Vagina (tissue), 2 donors: ENCODE data around the gene OGDH.

ENCODE experiments used
- POLR2AphosphoS5 ChIP-seq, 2 donors: sonication (generic); formaldehyde crosslinking; IDR thresholded peaks; one replicate each; pipeline ENCODE4 v1.9.0; 2017; ENCODE audit warnings: antibody characterized with exemption in 2 of 2, mild to moderate bottlenecking in 2 of 2, low read depth in 1 of 2; ENCODE audit not compliant: insufficient read depth in 1 of 2
- TF ChIP-seq, protein P1 (sequence below), 3 experiments: fragments of 450-650 bp in 2 of 3; fragments of 200-600 bp in 1 of 3; sonication (generic) in 1 of 3; IDR thresholded peaks; one replicate each; pipeline ENCODE4 v1.5.1; 2017 to 2019; ENCODE audit warnings: antibody characterized with exemption in 3 of 3, mild to moderate bottlenecking in 2 of 3, moderate library complexity in 2 of 3

DNA sequence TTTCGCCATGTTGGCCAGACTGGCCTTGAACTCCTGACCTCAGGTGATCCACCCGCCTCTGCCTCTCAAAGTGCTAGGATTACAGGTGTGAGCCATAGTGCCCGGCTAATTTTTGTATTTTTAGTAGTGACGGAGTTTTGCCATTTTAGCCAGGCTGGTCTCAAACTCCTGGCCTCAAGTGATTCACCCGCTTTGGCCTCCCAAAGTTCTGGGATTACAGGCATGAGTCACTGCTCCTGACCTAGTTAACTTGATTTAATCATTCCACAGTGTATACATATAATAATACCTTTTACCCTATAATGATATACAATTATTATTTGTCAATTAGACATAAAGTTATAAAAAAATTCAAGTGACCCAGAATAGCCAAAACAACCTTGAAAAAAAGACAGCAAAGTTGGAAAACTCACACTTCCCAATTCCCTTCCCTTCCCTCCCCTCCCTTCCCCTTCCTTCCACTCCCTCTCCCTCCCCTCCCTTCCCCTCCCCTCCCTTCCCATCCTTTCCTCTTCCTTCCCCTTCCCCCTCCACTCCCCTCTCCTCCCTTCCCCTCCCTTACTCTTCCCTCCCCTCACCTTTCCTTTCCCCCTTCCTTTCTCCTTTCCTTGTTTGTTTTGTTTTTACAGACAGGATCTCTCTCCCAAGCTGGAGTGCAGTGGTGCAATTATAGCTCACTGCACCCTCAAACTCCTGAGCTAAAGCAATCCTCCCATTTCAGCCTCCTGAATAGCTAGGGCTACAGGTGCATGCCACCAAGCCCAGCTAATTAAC is 127.5 kb downstream of the OGDH start:
- TF ChIP-seq, protein P1, sequence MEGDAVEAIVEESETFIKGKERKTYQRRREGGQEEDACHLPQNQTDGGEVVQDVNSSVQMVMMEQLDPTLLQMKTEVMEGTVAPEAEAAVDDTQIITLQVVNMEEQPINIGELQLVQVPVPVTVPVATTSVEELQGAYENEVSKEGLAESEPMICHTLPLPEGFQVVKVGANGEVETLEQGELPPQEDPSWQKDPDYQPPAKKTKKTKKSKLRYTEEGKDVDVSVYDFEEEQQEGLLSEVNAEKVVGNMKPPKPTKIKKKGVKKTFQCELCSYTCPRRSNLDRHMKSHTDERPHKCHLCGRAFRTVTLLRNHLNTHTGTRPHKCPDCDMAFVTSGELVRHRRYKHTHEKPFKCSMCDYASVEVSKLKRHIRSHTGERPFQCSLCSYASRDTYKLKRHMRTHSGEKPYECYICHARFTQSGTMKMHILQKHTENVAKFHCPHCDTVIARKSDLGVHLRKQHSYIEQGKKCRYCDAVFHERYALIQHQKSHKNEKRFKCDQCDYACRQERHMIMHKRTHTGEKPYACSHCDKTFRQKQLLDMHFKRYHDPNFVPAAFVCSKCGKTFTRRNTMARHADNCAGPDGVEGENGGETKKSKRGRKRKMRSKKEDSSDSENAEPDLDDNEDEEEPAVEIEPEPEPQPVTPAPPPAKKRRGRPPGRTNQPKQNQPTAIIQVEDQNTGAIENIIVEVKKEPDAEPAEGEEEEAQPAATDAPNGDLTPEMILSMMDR (IDR thresholded peaks at IDR 0.05), result no peak
- no peak for TF ChIP-seq POLR2AphosphoS5 (IDR thresholded peaks at IDR 0.05; ENCODE audit: insufficient read depth in 1 of 2, low read depth in 1 of 2)
